ENCODE results near the gene LTB. TPM values are rescaled to one million over a fixed set of nuclear protein-coding genes. Genes with fewer than 3 reads are reported as not detected.

Gene LTB
- total and polyA plus RNA-seq, 2 of the 13 experiments (the other 11 are each of a cell fraction or from before 2014, with no cell fraction given), result 0.09 to 0.22 TPM

DNA sequence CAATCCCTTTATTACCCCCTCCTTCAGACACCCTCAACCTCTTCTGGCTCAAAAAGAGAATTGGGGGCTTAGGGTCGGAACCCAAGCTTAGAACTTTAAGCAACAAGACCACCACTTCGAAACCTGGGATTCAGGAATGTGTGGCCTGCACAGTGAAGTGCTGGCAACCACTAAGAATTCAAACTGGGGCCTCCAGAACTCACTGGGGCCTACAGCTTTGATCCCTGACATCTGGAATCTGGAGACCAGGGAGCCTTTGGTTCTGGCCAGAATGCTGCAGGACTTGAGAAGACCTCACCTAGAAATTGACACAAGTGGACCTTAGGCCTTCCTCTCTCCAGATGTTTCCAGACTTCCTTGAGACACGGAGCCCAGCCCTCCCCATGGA is 4.7 kb downstream of the LTB start:
- Histone ChIP-seq H3K27ac (ENCODE audit: extremely low read length, insufficient read depth, low read length) (no peak overlapping the region), H3K36me3 (replicated peaks in 1 of 2; ENCODE audit: control insufficient read depth in 1 of 2, insufficient read depth in 2 of 2, low read length in 2 of 2) (no peaks in the 10 kb centered on the region), H3K9ac (ENCODE audit: insufficient read depth, low read depth, low read length) (no peak overlapping the region)

DNA sequence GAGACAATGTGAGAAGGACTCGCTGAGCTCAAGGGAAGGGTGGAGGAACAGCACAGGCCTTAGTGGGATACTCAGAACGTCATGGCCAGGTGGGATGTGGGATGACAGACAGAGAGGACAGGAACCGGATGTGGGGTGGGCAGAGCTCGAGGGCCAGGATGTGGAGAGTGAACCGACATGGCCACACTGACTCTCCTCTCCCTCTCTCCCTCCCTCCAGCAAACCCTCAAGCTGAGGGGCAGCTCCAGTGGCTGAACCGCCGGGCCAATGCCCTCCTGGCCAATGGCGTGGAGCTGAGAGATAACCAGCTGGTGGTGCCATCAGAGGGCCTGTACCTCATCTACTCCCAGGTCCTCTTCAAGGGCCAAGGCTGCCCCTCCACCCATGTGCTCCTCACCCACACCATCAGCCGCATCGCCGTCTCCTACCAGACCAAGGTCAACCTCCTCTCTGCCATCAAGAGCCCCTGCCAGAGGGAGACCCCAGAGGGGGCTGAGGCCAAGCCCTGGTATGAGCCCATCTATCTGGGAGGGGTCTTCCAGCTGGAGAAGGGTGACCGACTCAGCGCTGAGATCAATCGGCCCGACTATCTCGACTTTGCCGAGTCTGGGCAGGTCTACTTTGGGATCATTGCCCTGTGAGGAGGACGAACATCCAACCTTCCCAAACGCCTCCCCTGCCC is 5.2 kb downstream of the LTB start:
- Histone ChIP-seq H3K9ac (ENCODE audit: insufficient read depth, low read depth, low read length) (no peak overlapping the region), H3K4me3 (replicated peaks in 1 of 3; ENCODE audit: insufficient read depth in 1 of 3, low read depth in 2 of 3, low read length in 3 of 3) (no peak overlapping the region), H4K20me1 (ENCODE audit: insufficient read depth, low read length) (no peaks in the 10 kb centered on the region), H3K79me2 (ENCODE audit: insufficient read depth, low read length) (no peaks in the 10 kb centered on the region), H3K27ac (ENCODE audit: extremely low read length, insufficient read depth, low read length) (no peak overlapping the region), H3K9me3 (ENCODE audit: low read length) (no peaks in the 10 kb centered on the region), H3K4me1 (ENCODE audit: insufficient read depth, low read length) (peaks cover 18% of the 10 kb centered on the region), H3K36me3 (replicated peaks in 1 of 2; ENCODE audit: control insufficient read depth in 1 of 2, insufficient read depth in 2 of 2, low read length in 2 of 2) (no peaks in the 10 kb centered on the region), H3K4me2 (ENCODE audit: low read depth, low read length) (no peak overlapping the region), H3K27me3 (ENCODE audit: control insufficient read depth in 1 of 2, insufficient read depth in 2 of 2, low read length in 2 of 2) (peaks cover 21 to 96% of the 10 kb centered on the region in 2 experiments), H2AFZ (ENCODE audit: low read length) (no peak overlapping the region)
- intact Hi-C loops (cut with micrococcal nuclease; ENCODE audit: unreplicated experiment) (no loop called here), in situ Hi-C loops (cut with HindIII; ENCODE audit: extremely low pct_ligation_motif_present, low pct_unique_long_range_greater_than_20kb) (no loop called here)
- 34% methylated on average over 18 of the region's 19 CpGs for whole genome bisulfite sequencing (ENCODE audit: low lambda C conversion rate)
- no TSS peak for BruUV-seq (replicated peaks)
- FAIRE-seq (no peak), DNase-seq (ENCODE audit: low spot score) (no peak), ATAC-seq (no peak)
- TF ChIP-seq ZNF768 (CRISPR knock-in tag; IDR thresholded peaks at IDR 0.05) (0 out of 2 replicates have a peak, but pooled peaks have one; percentile 26), SSRP1 (CRISPR knock-in tag; IDR thresholded peaks at IDR 0.05) (no peak), GABPA (IDR thresholded peaks at IDR 0.05; ENCODE audit: low read depth, low read length) (peak; percentile 26; the same call in 1 of the 2 replicates), GABPA (CRISPR knock-in tag; IDR thresholded peaks at IDR 0.05; ENCODE audit: low read depth) (peak; percentile 24; the same call in 1 of the 2 replicates), GATAD2A (CRISPR knock-in tag; IDR thresholded peaks at IDR 0.05) (no peak), ZFAT (CRISPR knock-in tag; conservative IDR thresholded peaks at IDR 0.05) (no peak), GFI1 (CRISPR knock-in tag; IDR thresholded peaks at IDR 0.05; ENCODE audit: borderline replicate concordance) (no peak)
- TF ChIP-seq, protein P1, sequence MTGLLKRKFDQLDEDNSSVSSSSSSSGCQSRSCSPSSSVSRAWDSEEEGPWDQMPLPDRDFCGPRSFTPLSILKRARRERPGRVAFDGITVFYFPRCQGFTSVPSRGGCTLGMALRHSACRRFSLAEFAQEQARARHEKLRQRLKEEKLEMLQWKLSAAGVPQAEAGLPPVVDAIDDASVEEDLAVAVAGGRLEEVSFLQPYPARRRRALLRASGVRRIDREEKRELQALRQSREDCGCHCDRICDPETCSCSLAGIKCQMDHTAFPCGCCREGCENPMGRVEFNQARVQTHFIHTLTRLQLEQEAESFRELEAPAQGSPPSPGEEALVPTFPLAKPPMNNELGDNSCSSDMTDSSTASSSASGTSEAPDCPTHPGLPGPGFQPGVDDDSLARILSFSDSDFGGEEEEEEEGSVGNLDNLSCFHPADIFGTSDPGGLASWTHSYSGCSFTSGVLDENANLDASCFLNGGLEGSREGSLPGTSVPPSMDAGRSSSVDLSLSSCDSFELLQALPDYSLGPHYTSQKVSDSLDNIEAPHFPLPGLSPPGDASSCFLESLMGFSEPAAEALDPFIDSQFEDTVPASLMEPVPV (CRISPR knock-in tag; IDR thresholded peaks at IDR 0.05), result no peak
- POLR2A ChIA-PET, result interaction anchor here (0.6 to 2.3 kb wide), 6 partner anchors 9 to 88 kb away, joined by 3 to 9 read pairs (median 5); partner anchors contain the start of genes DDX39B, GPANK1 and NFKBIL1
- CTCF ChIA-PET (ENCODE audit: low intra/inter-chr PET ratio, low total read pairs), result no interaction called here

More for the DNA sequence above, 4.7 kb downstream of the LTB start:
- intact Hi-C loops (cut with micrococcal nuclease; ENCODE audit: unreplicated experiment), result no loop called here
- BruUV-seq (replicated peaks), result no TSS peak
- H3K9me3 ChIP-seq (ENCODE audit: low read length), result no peaks in the 10 kb centered on the region
- in situ Hi-C loops (cut with HindIII; ENCODE audit: extremely low pct_ligation_motif_present, low pct_unique_long_range_greater_than_20kb), result no loop called here
- ATAC-seq (no peak), DNase-seq (ENCODE audit: low spot score) (no peak), FAIRE-seq (no peak)
- no peak overlapping the region for H3K4me3 ChIP-seq (replicated peaks in 1 of 3; ENCODE audit: insufficient read depth in 1 of 3, low read depth in 2 of 3, low read length in 3 of 3)
- peaks cover 23% of the 10 kb centered on the region for H3K4me1 ChIP-seq (ENCODE audit: insufficient read depth, low read length)
- H3K27me3 ChIP-seq (ENCODE audit: control insufficient read depth in 1 of 2, insufficient read depth in 2 of 2, low read length in 2 of 2), result peaks cover 21 to 96% of the 10 kb centered on the region in 2 experiments
- H4K20me1 ChIP-seq (ENCODE audit: insufficient read depth, low read length), result no peaks in the 10 kb centered on the region
- CTCF ChIA-PET (ENCODE audit: low intra/inter-chr PET ratio, low total read pairs), result no interaction called here
- H3K4me2 ChIP-seq (ENCODE audit: low read depth, low read length), result no peak overlapping the region
- no peak for TF ChIP-seq NONO (IDR thresholded peaks at IDR 0.05)
- TF ChIP-seq NONO (CRISPR knock-in tag; conservative IDR thresholded peaks at IDR 0.05), result no peak
- TF ChIP-seq ZNF496 (CRISPR knock-in tag; IDR thresholded peaks at IDR 0.05; ENCODE audit: insufficient replicate concordance), result no peak
- TF ChIP-seq ZNF207 (IDR thresholded peaks at IDR 0.05; ENCODE audit: borderline replicate concordance), result no peak
- TF ChIP-seq NCOA5 (CRISPR knock-in tag; IDR thresholded peaks at IDR 0.05), result no peak
- no peak for TF ChIP-seq ZNF883 (CRISPR knock-in tag; IDR thresholded peaks at IDR 0.05; ENCODE audit: not compliant biosample characterization)
- TF ChIP-seq, protein P2, sequence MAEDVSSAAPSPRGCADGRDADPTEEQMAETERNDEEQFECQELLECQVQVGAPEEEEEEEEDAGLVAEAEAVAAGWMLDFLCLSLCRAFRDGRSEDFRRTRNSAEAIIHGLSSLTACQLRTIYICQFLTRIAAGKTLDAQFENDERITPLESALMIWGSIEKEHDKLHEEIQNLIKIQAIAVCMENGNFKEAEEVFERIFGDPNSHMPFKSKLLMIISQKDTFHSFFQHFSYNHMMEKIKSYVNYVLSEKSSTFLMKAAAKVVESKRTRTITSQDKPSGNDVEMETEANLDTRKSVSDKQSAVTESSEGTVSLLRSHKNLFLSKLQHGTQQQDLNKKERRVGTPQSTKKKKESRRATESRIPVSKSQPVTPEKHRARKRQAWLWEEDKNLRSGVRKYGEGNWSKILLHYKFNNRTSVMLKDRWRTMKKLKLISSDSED (CRISPR knock-in tag; IDR thresholded peaks at IDR 0.05), result no peak
- no peak overlapping the region for H2AFZ ChIP-seq (ENCODE audit: low read length)
- 28% methylated on average over 3 of the region's 3 CpGs for WGBS (ENCODE audit: low lambda C conversion rate)
- POLR2A ChIA-PET, result interaction anchor here (0.6 to 2.3 kb wide), 5 partner anchors 21 to 87 kb away, joined by 3 to 9 read pairs (median 5); partner anchors contain the start of genes DDX39B, GPANK1 and NFKBIL1
- H3K79me2 ChIP-seq (ENCODE audit: insufficient read depth, low read length), result no peaks in the 10 kb centered on the region
